A673 (cell line): Measurements from ENCODE around the gene SNTG2.

ENCODE experiments used
- CTCF ChIP-seq: fragments of 300-800, 200-600 bp; sonication (generic); conservative IDR thresholded peaks from 2 replicates; pipeline ENCODE4 v1.5.1; 2017; ENCODE audit warnings: low read depth, mild to moderate bottlenecking, antibody characterized with exemption, low read length, moderate library complexity, mixed read lengths
- EZH2 ChIP-seq: fragments of 200-600 bp; sonication (generic); IDR thresholded peaks from 2 replicates; pipeline ENCODE4 v1.6.1; 2017; ENCODE audit warnings: borderline replicate concordance, low read depth, mild to moderate bottlenecking, mixed read lengths, antibody characterized with exemption, low read length; ENCODE audit not compliant: poor library complexity, severe bottlenecking

- TF ChIP-seq CTCF (no peak), EZH2 (no peak)
Observed at GRCh38 chr2:1381644-1382043, 431.0 kb downstream of the SNTG2 start.
